Stomach (tissue), 4 donors: ENCODE results near the gene CDC42BPG.

Experiments used
- CTCF ChIP-seq, 7 experiments: fragments of 450-650 bp in 4 of 7; fragments of 200-600 bp in 3 of 7; sonication (generic) in 3 of 7; IDR thresholded peaks; one replicate each; pipeline ENCODE4 v1.5.1; 2016 to 2019; ENCODE audit warnings: antibody characterized with exemption in 7 of 7, control low read depth in 2 of 7, mild to moderate bottlenecking in 1 of 7
- EP300 ChIP-seq: sonication (generic); formaldehyde crosslinking; IDR thresholded peaks from one replicate; pipeline ENCODE4 v1.6.1; 2017; ENCODE audit warnings: antibody characterized with exemption
- POLR2A ChIP-seq, 4 donors: fragments of 450-650 bp; IDR thresholded peaks; one replicate each; pipeline ENCODE4 v1.6.1; 2016; ENCODE audit warnings: antibody characterized with exemption in 4 of 4, control low read depth in 2 of 4, mild to moderate bottlenecking in 1 of 4, moderate library complexity in 1 of 4
- POLR2AphosphoS5 ChIP-seq, 3 donors: sonication (generic); formaldehyde crosslinking; IDR thresholded peaks; one replicate each; pipeline ENCODE4 v1.6.1; 2016; ENCODE audit warnings: antibody characterized with exemption in 3 of 3

DNA sequence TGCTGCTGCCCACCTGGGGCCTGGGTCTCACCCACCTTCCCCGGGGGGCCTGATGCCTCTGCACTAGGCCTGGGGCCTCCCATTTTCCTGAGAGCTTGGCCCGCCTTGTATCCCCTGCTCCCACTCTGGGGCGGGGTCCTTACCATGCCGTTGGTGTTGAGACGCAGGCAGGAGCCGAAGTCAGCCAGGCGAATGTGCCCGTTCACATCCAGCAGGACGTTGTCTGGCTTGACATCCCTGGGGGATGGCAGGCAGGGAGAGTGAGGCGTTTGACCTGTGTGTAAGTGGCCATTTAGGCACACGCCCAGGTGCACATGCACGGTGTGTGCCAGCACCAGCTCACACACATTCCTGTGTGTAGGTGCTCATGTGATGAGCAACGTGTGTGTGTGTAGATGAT, 5.1 kb downstream of the CDC42BPG start:
- TF ChIP-seq POLR2A (IDR thresholded peaks at IDR 0.05), result no peak
- no peak for TF ChIP-seq CTCF (IDR thresholded peaks at IDR 0.05)
- TF ChIP-seq POLR2AphosphoS5 (IDR thresholded peaks at IDR 0.05), result no peak
- no peak for TF ChIP-seq EP300
